HUES48 (cell line): ENCODE results near the gene COQ8B.
A peak's percentile ranks its signal among the peaks of the same experiment; 100 is the strongest.

ENCODE experiments used
- H3K27ac ChIP-seq: one replicate; pipeline ENCODE4 v1.7.0; 2013; ENCODE audit warnings: low read depth, low read length, inconsistent platforms
- H3K27me3 ChIP-seq: 2 replicates; pipeline ENCODE4 v1.6.1; 2013; ENCODE audit warnings: mild to moderate bottlenecking, low read length; ENCODE audit not compliant: control insufficient read depth, insufficient read depth
- H3K36me3 ChIP-seq: 2 replicates; pipeline ENCODE4 v1.6.1; 2013; ENCODE audit warnings: low read length; ENCODE audit not compliant: control insufficient read depth, insufficient read depth
- H3K4me1 ChIP-seq: 2 replicates; pipeline ENCODE4 v1.6.1; 2013; ENCODE audit warnings: mild to moderate bottlenecking, low read length; ENCODE audit not compliant: control insufficient read depth, insufficient read depth
- H3K4me3 ChIP-seq: 2 replicates; pipeline ENCODE4 v1.5.1; 2013; ENCODE audit warnings: mild to moderate bottlenecking, low read depth, low read length
- H3K9ac ChIP-seq: 2 replicates; pipeline ENCODE4 v1.6.1; 2013; ENCODE audit warnings: mild to moderate bottlenecking, low read depth, low read length, moderate library complexity
- H3K9me3 ChIP-seq: 2 replicates; pipeline ENCODE4 v1.6.1; 2013; ENCODE audit warnings: low read length; ENCODE audit not compliant: control insufficient read depth, insufficient read depth

The COQ8B gene

DNA sequence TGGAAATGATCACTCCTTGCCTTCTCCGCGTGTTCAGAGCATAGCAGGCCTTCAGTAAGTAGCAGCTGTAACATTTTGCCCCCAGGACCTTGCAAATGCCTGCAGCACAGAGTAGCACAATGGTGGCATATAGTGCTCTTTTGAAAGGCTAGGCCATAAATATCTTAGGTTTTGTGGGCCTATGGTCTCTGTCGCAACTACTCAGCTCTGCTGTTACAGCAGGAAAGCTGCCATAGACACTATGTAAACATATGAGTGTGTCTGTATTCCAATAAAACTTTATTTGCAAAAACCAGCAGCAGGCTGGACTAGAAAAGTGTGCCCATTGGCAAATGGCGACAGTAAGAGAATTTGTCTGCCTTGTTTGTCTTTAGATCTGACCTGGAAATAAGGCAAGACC, 9.6 kb upstream of the COQ8B start:
- peaks cover 46% of the 10 kb centered on the region for H3K36me3 ChIP-seq
- H3K9me3 ChIP-seq: no peaks in the 10 kb centered on the region
- no peak overlapping the region for H3K27ac ChIP-seq
- H3K4me3 ChIP-seq: no peak overlapping the region
- H3K9ac ChIP-seq: no peak overlapping the region
- no peaks in the 10 kb centered on the region for H3K4me1 ChIP-seq
- no peaks in the 10 kb centered on the region for H3K27me3 ChIP-seq

GRCh38 chr19:40724855-40725254, 8.2 kb upstream of the COQ8B start:
- Histone ChIP-seq H3K36me3 (peaks cover 34% of the 10 kb centered on the region), H3K9me3 (no peaks in the 10 kb centered on the region), H3K27me3 (no peaks in the 10 kb centered on the region), H3K9ac (no peak overlapping the region), H3K4me3 (no peak overlapping the region), H3K4me1 (no peaks in the 10 kb centered on the region), H3K27ac (no peak overlapping the region)

DNA sequence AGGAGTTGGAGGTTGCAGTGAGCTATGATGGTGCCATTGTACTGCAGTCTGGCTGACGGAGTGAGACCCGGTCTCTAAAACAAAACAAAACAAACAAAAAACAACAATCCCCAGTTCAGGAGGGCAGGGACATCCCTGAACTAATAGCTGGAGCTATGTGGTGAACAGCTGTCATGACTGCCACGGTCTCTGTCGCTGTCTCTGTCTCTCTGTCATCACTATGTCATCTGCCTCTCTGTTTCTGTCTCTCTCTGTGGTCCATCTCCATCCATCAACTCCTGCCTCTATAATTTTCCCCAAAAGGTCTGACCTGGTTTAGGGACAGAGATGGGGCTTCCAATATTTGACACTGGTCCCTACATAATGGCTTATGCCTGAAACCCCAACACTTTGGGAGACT, 7.6 kb upstream of the COQ8B start:
- Histone ChIP-seq H3K4me3 (no peak overlapping the region), H3K27ac (no peak overlapping the region), H3K9me3 (no peaks in the 10 kb centered on the region), H3K4me1 (0 out of 2 replicates have a peak, but pooled peaks cover 1% of the 10 kb centered on the region), H3K36me3 (peaks cover 34% of the 10 kb centered on the region), H3K27me3 (no peaks in the 10 kb centered on the region), H3K9ac (no peak overlapping the region)

DNA sequence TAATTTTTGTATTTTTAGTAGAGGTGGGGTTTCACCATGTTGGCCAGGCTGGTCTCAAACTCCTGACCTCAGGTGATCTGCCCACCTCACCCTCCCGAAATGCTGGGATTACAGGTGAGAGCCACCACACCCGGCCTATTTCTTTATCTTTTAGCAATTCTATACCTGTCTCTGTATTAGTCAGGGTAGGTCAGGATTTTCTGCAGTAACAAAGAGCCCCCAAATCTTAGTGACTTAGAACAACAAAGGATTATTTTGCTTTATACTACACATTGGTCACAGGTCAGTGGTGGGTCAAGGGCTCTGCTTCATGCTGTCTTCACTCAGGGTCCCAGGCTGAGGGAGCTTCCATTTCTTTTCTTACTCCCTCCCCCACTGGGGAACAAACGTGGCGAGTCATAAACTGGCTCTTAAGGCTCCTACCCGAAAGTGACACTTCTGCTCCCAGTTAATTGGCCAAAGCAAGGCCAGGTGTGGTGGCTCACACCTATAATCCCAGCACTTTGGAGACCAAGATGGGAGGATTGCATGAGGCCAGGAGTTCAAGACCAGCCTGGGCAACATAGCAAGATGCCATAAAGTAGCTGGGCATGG, 7.1 kb upstream of the COQ8B start:
- Histone ChIP-seq H3K9ac (no peak overlapping the region), H3K4me1 (0 out of 2 replicates have a peak, but pooled peaks cover 2% of the 10 kb centered on the region), H3K4me3 (no peak overlapping the region), H3K27ac (no peak overlapping the region), H3K27me3 (no peaks in the 10 kb centered on the region), H3K36me3 (peaks cover 29% of the 10 kb centered on the region), H3K9me3 (no peaks in the 10 kb centered on the region)

DNA sequence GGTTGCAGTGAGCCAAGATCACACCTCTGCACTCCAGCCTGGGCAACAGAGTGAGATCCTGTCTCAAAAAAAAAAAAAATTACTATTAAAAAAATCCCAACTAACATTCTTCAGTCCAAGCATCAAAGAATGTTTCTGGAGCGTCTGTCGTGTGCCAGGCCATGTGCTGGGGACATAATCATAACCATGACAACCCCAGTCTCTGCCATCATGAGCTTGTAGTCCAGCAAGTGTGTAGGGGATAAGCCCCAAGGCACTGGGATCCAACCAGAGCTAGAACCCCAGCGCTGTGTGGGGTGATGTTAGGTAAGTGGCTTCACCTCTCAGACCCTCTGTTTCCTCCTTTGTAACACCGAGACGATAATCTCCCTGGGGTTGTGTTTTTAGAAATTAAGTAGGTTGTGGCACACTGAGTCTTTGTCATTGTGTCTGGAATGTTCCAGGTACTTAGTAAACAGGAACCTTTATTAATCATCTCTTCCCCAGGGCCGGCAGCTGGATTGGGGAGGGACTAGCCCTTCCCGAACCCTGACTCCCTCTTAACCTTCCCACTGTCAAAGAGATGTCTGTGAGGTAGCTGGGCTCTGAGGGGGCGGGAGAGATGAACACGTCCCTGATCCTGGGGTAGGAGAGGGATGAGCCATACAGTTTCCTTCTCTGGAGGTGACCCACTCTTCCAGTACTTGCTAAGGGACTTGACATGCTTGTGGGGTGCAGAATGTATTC, 5.4 kb upstream of the COQ8B start:
- peaks cover 17% of the 10 kb centered on the region for H3K36me3 ChIP-seq
- H3K4me3 ChIP-seq: no peak overlapping the region
- H3K9ac ChIP-seq: no peak overlapping the region
- peaks cover 8% of the 10 kb centered on the region for H3K4me1 ChIP-seq
- no peaks in the 10 kb centered on the region for H3K27me3 ChIP-seq
- no peaks in the 10 kb centered on the region for H3K9me3 ChIP-seq
- H3K27ac ChIP-seq: no peak overlapping the region

DNA sequence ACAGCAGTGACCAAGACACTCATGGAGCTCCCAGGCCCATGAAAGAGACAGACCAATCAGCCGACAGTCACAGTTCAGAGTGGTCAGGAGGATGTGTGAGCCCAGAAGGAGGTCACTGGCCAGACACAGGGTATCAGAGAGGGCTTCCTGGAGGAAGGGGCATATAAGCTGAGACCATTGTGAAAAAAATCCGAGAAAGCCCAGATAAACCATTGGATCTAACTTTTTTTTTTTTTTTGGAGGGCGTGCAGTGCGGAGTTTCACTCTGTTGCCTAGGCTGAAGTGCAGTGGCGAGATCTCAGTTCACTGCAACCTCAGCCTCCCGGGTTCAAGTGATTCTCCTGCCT, 4.4 kb upstream of the COQ8B start:
- peaks cover 12% of the 10 kb centered on the region for H3K36me3 ChIP-seq
- H3K4me1 ChIP-seq: peaks cover 8% of the 10 kb centered on the region
- no peak overlapping the region for H3K9ac ChIP-seq
- H3K27me3 ChIP-seq: no peaks in the 10 kb centered on the region
- H3K9me3 ChIP-seq: no peaks in the 10 kb centered on the region
- H3K27ac ChIP-seq: no peak overlapping the region
- H3K4me3 ChIP-seq: no peak overlapping the region

GRCh38 chr19:40719414-40719894, 2.8 kb upstream of the COQ8B start:
- Histone ChIP-seq H3K4me3 (peak overlapping the region; percentile 96), H3K9ac (no peak overlapping the region), H3K27ac (no peak overlapping the region), H3K9me3 (no peaks in the 10 kb centered on the region), H3K36me3 (peaks cover 5% of the 10 kb centered on the region; the same call in 1 of the 2 replicates), H3K4me1 (peaks cover 12% of the 10 kb centered on the region), H3K27me3 (no peaks in the 10 kb centered on the region)

DNA sequence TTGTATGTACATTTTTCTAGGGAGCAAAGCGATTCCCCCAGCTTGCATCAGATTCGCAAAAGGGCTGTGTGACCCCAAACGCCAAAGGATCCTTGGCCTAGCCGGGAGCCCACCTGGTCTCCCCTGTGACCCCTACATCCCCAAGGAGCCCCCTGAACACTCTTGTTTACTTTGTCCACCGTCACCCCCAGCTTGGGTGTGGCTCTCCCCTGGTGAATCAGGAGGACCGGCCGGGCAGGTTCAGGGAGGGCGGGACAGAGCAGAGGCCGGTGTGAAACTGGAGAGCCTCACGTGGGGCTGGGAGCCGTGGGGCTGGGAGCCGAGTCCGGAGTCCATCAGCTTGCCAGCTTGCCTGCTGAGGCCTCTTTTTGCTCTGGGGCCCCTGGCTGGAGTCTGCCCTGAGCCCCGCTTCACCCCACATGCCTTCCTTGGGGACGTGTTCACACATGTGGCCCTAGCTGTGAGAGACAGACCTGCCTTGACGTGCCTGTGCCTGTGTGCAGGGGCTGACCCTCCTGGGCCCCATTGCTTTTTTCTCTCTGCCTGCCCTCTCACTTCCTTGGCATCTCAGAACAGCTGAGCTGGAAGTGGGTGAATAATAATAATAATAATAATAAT, 2.2 kb upstream of the COQ8B start:
- Histone ChIP-seq H3K27ac (peak overlapping the region; percentile 60), H3K4me3 (peak overlapping the region; percentile 96), H3K36me3 (peaks cover 3% of the 10 kb centered on the region; the same call in 1 of the 2 replicates), H3K4me1 (peaks cover 12% of the 10 kb centered on the region), H3K9ac (peak overlapping the region; percentile 26; the same call in 1 of the 2 replicates), H3K27me3 (no peaks in the 10 kb centered on the region), H3K9me3 (no peaks in the 10 kb centered on the region)

GRCh38 chr19:40717880-40718773, 1.4 kb upstream of the COQ8B start:
- no peaks in the 10 kb centered on the region for H3K9me3 ChIP-seq
- peak overlapping the region; percentile 96 for H3K4me3 ChIP-seq
- 0 out of 2 replicates have a peak, but pooled peaks cover 1% of the 10 kb centered on the region for H3K36me3 ChIP-seq
- peak overlapping the region; percentile 87 for H3K9ac ChIP-seq
- peak overlapping the region; percentile 93 for H3K27ac ChIP-seq
- no peaks in the 10 kb centered on the region for H3K27me3 ChIP-seq
- peaks cover 12% of the 10 kb centered on the region for H3K4me1 ChIP-seq

DNA sequence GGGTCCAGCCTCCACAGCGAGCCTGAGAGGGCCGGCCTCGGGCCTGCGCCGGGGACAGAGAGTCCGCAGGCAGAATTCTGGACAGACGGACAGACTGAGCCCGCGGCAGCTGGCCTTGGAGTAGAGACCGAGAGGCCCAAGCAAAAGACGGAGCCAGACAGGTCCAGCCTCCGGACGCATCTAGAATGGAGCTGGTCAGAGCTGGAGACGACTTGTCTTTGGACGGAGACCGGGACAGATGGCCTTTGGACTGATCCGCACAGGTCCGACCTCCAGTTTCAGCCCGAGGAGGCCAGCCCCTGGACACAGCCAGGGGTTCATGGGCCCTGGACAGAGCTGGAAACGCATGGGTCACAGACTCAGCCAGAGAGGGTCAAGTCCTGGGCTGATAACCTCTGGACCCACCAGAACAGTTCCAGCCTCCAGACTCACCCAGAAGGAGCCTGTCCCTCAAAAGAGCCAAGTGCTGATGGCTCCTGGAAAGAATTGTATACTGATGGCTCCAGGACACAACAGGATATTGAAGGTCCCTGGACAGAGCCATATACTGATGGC, 716 bp upstream of the COQ8B start:
- H3K4me1 ChIP-seq: peaks cover 12% of the 10 kb centered on the region
- peaks cover 8% of the 10 kb centered on the region for H3K36me3 ChIP-seq
- no peaks in the 10 kb centered on the region for H3K9me3 ChIP-seq
- H3K9ac ChIP-seq: peak overlapping the region; percentile 87
- no peaks in the 10 kb centered on the region for H3K27me3 ChIP-seq
- peak overlapping the region; percentile 96 for H3K4me3 ChIP-seq
- peak overlapping the region; percentile 93 for H3K27ac ChIP-seq
